Measurements from ENCODE around the gene EMD.
"Not testable (repeated sequence)": the region's sequence is repeated elsewhere in the genome, so short reads cannot be mapped to it uniquely, and the experiment has no call there.

Gene EMD

GRCh38 chrX:154378799-154379568 is at the start of gene EMD:
Gene EMD, plus strand, starts transcription at chrX:154379295. Its CDS starts 190 bp downstream, at chrX:154379485.
- DNase-seq = peak; percentile 97

- DNase-seq = no peak
Measured at GRCh38 chrX:154332561-154332960, 46.5 kb upstream of the EMD start.

GRCh38 chrX:154333116-154333515 is 46.0 kb upstream of the EMD start:
- no peak for DNase-seq

GRCh38 chrX:154333837-154334271 is 45.2 kb upstream of the EMD start:
- no peak for DNase-seq

- no peak for DNase-seq
Measured at GRCh38 chrX:154334496-154334895, 44.6 kb upstream of the EMD start.

- not testable (repeated sequence) for DNase-seq
Measured at GRCh38 chrX:154341399-154342298, 37.4 kb upstream of the EMD start.

GRCh38 chrX:154343063-154343462 is 36.0 kb upstream of the EMD start:
- not testable (repeated sequence) for DNase-seq

GRCh38 chrX:154343620-154344019 is 35.5 kb upstream of the EMD start:
- not testable (repeated sequence) for DNase-seq

GRCh38 chrX:154348114-154348531 is 31.0 kb upstream of the EMD start:
- no peak for DNase-seq

GRCh38 chrX:154348646-154349358 is 30.3 kb upstream of the EMD start:
- DNase-seq = no peak

- DNase-seq = no peak
Measured at GRCh38 chrX:154349359-154349935, 29.6 kb upstream of the EMD start.

- no peak for DNase-seq
Measured at GRCh38 chrX:154349979-154350378, 29.1 kb upstream of the EMD start.

- no peak for DNase-seq
Measured at GRCh38 chrX:154350429-154351182, 28.5 kb upstream of the EMD start.

GRCh38 chrX:154351183-154352011 is 27.7 kb upstream of the EMD start:
- no peak for DNase-seq

- no peak for DNase-seq
Measured at GRCh38 chrX:154352012-154352401, 27.1 kb upstream of the EMD start.

- DNase-seq = no peak
Measured at GRCh38 chrX:154352466-154352865, 26.6 kb upstream of the EMD start.

GRCh38 chrX:154353172-154353843 is 25.8 kb upstream of the EMD start:
- no peak for DNase-seq

GRCh38 chrX:154354013-154354412 is 25.1 kb upstream of the EMD start:
- no peak for DNase-seq

GRCh38 chrX:154354516-154354915 is 24.6 kb upstream of the EMD start:
- DNase-seq = no peak

- DNase-seq = no peak
Measured at GRCh38 chrX:154355094-154355775, 23.9 kb upstream of the EMD start.
